GM21367 (cell line): Measurements from ENCODE around the gene TMPRSS13.
"Not testable (repeated sequence)": the region's sequence is repeated elsewhere in the genome, so short reads cannot be mapped to it uniquely, and the experiment has no call there.

Experiments used
- ATAC-seq: cut with Tn5 transposase; IDR thresholded peaks from one replicate; pipeline ENCODE4 v1.9.1; 2021; ENCODE audit not compliant: unreplicated experiment

The TMPRSS13 gene

DNA sequence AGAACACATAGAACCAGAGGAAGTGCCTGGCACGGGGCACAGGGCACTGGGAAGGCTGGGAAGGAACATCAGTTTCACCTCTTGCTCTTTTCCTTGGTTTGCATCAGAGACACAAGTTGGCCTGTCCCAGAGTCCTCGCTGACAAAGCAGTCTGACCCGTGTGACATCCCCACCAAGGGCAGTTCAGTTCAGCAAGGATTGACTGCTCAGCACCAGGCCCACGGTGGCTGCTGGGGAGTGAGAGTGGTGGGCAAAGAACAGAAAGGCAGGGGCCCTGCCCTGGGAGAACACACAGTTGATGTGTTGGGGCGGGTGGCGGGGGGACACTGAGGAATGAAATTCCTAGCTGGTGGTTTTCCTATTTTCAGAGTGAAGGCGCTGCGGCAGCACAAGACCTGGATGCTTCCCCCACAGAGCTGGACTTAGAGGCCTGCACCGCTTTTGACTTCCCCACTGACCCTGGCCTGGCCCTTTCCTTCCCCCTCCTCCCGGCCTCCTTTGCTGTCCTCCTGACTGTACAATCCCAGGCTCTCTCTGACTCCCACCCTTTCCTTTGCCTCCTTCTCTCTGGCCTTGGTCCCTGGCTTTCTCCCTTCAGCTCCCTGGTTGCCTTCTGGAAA, 2.2 kb upstream of the TMPRSS13 start:
- ATAC-seq: no peak

DNA sequence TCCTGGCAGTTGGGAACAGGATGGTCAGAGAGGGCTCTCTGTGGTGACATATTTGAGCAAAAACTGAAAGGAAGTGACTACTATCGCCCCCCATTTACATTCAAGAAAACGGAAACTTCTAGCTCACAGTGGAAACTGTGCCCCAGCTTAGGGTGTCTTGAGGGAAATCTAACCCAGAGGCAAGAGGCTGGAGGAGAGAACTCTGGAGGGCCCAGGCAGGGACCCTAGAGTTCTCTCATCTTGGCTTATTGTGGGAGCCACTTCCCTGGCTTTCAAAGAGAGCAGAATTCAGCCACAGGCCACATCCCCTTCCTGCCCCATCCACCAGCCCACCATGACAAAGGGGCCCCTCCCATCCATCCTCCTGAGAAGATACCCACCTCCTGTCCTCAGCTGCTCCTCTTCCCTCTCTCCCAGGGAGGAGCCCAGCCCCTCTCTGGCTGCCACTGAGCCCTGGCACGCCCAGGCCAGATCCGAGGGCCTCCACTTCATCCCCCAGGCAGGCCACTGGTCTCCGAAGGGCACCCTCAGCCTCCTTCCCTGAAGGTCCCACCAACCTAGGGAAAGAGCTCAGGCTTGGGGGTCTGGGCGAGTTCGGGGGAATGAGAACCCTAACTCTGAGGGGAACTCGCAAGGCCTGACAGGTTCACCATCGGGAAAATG, 1.6 kb upstream of the TMPRSS13 start:
- no peak for ATAC-seq

DNA sequence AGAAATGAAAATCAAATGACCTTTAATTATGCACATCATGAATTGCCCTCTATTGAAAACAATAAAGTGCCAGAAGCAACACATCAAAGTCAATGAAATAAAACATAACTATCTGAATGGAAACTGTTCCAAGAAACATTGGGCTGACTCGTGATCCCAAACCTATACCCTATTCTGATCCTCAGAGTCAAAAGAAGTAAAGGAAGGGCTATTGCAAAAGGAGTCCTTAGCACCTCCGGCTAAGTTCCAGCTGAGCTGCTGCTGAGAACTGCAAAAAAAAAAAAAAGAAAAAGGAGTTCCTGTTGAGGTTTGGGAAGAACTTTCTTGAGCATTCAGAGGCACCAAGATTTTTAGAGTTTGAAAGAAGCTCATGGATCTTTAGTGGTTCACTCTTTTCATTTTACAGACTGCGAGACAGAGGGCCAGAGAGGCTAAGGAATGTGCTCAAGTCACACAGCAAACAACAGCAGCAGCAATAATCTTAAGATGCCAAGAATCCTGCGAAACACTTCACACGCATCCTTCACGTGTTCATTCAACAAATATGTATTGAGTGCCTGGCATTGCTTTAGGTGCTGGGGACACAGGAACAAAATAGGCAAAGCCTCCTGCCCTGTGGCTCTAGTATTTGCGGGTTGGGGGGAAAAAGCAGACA, 841 bp upstream of the TMPRSS13 start:
- no peak for ATAC-seq

DNA sequence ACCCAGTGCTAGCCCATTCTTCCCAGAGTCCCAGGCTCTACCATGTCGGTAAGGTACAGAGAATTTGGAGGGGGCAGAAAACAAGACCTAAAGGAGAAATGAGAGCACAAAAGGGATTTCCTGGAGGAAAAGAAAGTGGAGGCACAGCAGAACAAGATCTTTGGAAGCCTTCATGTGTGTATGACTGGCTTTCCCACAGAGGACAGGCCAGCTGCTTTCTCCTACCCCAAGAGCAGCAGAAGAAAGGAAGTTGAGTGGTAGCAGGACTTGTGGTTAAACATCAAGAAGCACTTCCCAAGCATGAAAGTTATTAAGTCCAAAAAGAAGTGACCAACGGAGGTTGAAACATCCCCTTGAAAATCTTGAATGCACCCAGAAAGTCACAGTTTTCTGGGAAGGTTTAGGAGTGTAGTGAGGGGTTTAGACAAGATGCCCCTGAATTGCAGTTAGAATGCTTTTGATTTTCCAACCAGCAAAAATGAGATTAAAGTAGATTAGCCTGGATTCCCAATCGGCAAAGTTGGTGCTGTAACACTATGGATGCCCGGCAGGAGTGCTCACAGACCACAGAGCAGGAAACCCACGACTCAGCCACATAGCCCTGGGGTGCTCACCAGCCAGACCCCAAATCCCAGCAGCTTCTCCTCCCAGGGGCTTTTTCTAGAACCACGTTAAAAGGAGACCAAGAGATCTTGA, 608 bp downstream of the TMPRSS13 start:
- ATAC-seq: no peak

DNA sequence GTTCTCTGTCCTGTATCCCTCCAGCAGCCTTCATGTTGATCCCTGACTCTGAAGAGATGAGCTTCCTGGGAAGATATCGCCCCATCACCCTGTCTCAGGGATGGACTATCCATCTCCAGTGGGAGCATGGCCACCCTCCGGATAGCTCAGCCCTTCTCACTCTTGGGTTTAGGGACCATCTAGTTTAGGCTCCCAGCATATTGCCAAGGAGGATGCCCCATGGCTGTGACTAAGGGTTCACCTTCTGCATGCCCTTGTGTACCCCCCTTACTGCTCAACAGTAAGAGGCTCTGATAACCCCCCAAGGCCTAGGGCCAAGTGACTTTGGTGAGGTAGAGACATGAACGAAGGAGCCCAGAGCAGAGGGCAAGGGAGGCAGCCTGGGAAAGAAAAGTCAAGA, 1.3 kb downstream of the TMPRSS13 start:
- no peak for ATAC-seq

DNA sequence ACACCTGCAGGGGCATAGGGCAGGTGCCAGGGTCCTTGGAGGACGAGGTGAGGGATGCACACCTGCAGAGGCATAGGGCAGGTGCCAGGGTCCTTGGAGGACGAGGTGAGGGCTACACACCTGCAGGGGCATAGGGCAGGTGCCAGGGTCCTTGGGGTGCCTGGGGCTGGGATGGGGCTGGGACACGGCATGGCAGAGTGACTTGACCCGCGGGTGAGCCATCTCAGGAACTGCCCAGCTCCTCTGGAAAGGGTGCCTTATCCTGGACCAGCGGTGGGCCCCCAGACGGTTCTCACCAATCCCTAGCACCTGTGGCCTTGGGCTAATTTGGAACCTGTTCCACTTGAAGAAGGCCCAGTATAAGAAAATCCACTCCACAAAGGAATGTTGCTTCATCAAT, 3.0 kb downstream of the TMPRSS13 start:
- ATAC-seq: not testable (repeated sequence)

DNA sequence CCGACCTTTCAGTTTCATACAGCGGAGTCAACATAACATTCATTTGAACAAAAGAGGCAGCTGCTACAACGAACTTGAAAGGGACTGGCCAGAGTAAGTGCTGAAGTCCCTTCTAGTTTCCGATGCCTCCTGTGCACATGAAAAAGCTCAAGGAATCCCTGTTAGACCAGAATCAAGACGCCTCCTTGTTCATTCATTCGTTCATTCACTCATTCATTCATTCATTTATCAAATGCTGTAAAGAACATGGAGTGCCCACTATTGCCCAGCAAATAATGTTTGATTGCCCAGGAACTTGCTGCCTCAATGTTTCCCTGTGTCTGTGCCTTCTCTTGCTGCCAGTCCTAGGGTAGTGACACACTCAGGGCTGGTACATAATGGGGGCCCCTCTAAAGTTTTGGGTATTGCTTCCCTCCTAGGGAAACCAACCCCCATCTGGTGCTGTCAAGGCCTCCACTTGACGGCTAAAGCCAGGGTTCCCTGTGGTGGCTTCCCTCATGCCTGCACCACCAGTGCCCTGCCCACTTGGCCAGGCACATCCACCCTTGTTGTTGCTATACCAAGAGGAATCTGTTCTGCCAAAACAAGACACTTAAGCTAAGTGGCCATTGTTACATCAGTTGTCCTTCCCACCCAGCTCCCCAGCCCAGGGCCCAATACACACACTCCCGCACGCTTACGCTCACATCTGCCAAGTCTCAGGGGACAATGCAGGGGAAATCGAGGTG, 3.8 kb downstream of the TMPRSS13 start:
- no peak for ATAC-seq

DNA sequence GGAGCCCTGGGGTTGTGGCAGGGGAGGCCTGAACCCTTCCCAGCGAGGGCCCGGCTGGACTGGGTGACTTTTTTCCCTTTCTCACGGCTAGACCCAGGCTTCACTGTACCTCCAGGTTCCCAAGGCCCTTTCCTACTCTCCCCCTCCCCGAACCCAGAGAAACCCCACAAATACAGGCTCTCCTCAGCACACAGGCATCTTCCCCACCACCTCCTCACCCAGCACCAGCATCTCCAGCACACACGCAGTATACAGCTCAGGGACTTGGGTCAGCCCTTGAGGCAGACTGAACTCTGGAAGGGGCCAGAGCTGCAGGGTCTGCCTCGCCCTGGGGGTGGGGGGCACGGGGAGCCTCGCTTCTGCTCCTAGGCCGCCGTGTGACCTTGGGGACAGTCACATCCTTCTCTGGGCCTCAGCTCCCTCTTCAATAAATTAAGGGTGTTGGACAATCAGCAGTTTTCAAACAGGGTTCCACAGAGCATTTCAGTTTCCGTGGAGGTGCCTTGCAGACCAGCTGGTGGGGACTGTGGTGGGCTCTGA, 4.5 kb downstream of the TMPRSS13 start:
- no peak for ATAC-seq

DNA sequence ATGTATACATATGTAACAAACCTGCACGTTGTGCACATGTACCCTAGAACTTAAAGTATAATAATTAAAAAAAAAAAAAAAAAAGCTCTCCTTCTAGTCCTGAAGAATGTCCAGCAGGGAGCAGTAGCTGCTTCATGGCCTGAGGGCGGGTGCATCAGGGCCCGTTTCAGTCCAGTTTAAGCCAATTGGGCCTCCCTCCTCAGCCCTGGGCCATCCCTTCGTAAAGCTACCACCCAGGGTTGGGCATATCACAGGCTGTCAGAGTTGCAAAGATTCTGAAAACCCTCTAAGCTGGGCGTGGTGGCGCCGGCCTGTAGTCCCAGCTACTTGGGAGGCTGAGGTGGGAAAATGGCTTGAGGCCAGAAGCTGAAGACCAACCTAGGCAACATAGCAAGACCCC, 5.4 kb downstream of the TMPRSS13 start:
- ATAC-seq: no peak

DNA sequence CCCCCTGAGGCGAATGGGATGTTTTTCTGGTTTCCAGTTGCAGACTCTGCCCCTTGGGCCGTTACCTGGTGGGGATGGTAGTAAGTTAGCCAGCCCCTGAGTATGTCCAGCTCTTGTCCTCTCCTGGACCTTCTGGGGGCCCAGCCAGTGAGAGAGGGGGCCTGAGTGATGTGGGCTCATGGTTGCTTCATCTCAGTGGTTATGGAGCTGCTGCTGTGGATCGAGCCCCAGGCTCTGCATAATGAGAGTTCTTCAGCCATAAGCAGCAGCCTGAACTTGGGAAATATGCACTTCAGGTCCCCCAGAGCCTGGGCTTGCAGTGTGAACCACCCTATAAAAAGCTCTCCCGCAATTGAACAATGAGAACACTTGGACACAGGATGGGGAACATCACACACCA, 5.9 kb downstream of the TMPRSS13 start:
- no peak for ATAC-seq

DNA sequence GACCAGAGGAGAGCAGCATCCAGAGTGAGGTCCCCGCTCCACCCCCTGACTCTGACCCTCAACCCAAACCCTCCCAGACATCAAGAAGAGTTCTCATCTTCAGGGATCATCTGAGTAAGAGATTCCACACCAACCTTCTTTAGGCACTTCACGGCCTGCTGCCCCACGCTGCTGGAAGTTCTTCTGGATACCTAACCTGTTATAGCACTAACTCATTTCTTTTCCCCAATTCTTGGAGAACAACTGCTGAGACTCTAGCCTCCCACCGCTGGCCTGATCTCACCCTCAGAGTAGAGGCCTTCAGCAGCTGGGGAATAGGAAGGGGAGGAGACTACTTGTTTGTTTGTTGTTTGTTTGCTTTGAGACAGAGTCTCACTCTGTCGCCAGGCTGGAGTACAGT, 7.3 kb downstream of the TMPRSS13 start:
- no peak for ATAC-seq

DNA sequence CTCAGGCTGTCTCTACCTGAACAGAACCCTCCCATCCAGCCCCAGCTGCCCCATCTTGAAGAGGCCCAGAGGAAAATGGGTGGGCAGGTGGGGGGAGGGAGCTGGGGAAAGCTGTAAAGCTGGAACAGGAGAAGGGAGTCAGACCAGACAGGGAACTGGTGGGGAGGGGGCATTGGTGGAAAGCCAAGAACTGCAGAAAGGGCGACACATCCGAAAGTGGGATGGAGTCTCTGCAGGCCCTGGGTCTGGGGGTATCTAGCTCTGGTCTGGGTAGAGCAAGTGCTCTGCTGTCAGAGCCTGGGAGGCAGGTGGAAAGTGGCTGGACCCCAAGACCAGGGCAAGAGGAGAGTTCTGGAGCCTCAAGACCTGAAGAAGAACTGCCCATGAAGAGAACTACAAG, 7.7 kb downstream of the TMPRSS13 start:
- no peak for ATAC-seq

DNA sequence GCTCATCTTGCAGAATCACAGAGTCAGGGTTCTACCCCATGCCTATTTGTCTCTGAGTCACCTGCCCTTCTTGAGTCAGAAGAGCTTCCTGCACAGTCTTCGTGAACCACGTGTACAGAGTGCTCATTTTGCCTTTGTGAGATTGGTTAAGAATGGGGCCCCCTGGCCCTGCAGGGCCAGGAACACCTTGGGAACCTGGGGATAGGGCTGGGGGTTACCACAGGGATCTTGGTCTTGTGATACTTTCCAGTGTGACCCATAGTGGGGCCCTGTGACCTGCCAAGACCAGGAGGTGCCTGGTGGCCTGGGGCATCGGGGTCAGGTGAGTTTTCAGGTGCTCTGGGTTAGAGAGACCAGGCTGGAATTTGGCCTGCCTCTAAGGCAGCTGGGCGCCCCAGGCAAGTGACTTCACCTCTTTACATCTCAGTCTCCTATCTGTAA, 9.4 kb downstream of the TMPRSS13 start:
- ATAC-seq: no peak

DNA sequence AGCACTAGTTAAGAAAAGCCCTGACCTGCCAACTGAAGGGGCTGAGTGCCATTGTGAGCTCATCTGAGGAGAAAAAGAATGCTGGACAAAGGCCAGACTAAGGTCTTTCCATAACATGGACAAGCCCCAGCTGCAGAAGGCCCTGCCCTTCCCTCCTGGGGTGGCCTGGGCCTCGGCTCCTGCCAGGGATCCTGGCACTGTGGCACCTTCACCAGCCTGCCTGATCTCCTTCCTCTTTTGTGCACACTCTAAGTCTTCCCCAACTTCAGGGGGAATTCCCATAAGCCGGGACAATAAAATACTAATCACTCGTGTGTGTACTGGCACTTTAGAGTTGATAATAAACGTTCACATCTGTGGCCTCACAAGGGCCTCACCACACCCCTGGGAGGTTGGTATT, 9.9 kb downstream of the TMPRSS13 start:
- no peak for ATAC-seq

DNA sequence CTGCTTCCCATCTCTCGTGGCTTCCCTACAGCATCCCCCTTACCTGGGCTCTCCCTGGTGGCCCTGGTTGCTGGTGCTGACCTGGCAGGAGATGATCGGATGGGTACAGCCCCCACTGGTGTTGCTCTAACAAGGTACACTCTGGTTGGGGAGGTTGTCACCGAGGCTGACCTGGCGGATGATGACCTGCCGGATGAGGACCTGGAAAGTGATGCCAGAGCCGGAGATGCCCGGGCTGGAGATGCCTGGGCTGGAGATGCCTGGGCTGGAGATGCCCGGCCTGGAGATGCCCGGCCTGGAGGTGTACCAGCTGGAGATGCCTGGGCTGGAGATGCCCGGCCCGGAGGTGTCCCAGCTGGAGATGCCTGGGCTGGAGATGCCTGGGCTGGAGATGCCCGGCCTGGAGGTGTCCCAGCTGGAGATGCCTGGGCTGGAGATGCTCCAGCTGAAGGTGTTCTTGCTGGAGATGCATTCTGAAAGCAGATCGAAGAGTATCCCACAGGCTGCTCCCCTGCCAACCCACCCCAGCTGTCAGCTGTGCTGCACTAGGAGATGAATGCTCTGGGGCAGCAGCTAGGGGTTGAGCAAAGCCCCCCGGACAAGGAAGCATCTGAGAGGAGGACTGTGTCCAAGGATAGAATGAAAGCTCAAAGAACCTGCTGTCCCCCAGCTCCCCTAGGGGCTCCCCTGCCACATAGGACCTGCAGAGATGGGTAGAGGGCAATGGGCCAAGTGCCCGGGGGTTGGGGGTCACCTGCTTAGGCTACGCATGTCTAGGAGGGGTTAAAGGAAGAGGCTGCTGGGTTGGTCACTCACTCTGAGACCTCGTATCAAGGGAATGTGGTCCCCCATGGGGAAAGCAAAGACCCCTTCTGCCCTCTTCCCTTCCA, 10.6 kb downstream of the TMPRSS13 start:
- ATAC-seq: no peak

DNA sequence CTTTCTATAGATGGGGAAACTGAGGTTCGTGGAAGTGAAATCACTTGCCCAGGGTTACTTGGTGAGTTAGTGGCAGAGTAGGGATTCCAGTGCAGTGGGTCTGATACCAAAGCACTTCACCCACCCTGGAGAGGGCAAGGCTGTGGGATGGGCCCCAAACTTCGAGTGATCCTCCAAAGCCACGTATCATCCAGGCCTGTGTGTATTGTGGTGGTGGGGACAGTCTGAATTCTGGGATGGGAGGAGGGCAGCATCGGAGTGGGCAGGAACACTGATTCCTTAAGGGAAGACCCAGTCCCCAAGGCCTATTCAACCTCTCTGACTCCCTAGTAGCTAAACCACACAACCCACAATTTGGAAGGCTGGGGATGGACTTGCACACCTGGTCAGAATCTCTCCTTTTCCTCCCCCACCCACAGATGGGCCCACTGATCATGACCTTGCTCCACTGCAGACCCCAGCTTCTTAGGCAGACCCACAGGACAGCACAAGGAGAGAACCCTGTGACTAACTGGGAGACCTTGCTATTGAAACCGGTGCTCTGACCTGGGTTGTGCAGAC, 11.5 kb downstream of the TMPRSS13 start:
- no peak for ATAC-seq

DNA sequence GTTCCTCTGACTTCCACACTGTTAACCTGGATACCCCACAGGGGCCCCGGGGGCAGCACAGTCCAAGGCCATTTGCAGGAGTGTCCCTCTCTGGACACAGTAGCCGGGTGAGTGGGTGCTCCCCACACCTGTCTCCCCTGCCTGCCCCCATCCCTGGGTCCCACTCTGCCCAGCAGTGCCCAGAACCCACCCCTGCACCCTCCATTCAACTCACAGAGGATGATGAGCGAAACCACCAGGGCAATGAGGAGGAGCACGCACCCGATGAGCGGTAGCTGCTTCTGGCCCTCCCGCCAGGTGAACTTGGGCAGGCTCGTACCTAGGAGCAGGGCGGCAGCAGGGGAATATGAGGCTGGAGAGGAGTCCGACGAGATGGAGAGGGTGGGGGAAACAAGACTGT, 12.2 kb downstream of the TMPRSS13 start:
- no peak for ATAC-seq

DNA sequence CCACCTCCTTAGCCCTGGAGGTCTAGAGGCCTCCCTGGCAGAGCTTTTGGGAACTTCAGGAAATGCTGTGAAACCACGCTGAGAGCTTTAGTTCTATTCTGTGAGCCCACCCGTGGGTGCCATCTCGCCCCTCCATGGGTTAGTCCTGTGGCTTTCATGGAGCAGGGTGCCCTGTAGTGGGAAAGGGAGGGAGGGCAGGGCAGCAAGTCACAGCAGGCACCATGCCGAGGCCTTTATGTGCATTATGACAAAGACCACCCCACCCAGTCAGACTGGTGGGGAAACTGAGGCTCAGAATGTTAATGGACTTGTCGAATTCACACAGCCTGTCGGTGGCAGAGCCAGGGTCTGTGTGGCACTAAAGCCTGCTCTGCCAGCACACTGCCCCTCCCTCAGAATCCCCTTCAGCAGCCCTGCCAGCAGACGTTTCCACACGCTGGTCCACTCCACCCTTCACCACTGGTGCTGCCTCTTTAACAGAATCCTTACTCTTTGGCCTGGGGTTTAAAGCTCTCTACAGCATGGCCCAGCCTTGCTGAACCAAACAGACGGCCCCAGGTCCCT, 13.4 kb downstream of the TMPRSS13 start:
- no peak for ATAC-seq

DNA sequence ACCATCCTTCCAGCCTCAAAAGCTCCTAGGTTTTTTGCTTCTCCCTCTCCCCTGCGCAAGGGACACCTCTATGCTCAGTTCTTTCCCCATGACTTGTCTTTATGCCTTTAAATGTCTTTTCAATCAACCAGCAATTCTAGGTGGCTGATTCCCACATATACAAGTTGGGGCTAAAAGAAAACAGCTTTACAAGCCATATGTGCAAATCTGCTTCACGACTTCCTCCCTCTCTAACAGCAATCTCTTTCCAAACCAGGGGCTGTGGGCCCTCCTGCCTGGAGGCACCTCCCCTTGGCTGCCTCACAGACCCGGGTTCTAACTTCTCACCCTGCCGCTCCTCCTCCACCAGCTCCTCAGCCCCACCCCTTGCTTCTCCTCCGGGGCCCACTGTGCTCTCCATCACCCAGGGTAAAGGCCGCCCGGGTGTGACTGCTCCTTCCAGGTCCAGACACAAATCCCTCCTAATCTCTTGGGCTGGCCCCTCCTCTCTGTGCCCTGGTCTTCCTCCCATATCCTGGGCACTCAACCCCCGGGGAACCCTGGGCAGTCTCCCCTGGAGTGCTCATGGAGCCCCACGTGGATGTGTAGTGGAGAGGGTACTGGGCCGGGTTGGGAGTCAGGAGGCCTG, 14.1 kb downstream of the TMPRSS13 start:
- ATAC-seq: no peak
